Measurements from ENCODE around the gene AMPD1.

The AMPD1 gene

DNA sequence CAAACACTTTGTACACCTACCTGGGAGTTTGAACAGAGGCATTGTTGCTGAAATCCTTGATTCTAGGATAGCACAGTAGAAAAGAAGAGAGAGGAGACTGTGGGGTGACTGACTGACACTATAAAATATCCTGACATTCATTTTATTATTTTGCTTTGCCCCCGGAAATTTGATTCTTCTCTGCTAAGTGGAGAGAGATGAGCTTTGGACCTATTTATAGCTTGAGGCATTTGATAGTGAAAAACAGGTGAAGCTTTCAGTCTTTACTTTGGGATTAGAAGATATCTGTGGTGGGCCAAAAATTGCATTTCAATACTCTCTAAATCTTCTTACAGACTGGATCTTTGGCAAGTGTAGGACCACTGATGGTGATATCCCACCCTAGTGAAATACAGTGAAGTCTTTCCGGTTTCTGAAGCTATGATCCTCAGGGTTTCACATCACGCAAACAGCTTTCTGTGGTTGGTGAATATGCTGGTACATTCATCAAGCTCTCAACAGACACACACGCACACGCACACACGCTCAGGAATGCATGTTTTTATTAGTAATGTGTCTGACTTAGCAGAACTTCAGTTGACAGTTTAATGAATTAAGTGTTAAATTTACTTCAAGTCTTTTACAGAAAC is at the start of gene AMPD1:
Gene AMPD1, minus strand, starts transcription at position 117 of the 629 bp plus-strand sequence. Its CDS starts 75 bp downstream, at position 42.
- H3K27ac ChIP-seq: no peak within 1 kb of the TSS
- no peak for TF ChIP-seq ZFX (IDR thresholded peaks at IDR 0.05; ENCODE audit: borderline replicate concordance)
- TF ChIP-seq CTCF (IDR thresholded peaks at IDR 0.05): no peak

DNA sequence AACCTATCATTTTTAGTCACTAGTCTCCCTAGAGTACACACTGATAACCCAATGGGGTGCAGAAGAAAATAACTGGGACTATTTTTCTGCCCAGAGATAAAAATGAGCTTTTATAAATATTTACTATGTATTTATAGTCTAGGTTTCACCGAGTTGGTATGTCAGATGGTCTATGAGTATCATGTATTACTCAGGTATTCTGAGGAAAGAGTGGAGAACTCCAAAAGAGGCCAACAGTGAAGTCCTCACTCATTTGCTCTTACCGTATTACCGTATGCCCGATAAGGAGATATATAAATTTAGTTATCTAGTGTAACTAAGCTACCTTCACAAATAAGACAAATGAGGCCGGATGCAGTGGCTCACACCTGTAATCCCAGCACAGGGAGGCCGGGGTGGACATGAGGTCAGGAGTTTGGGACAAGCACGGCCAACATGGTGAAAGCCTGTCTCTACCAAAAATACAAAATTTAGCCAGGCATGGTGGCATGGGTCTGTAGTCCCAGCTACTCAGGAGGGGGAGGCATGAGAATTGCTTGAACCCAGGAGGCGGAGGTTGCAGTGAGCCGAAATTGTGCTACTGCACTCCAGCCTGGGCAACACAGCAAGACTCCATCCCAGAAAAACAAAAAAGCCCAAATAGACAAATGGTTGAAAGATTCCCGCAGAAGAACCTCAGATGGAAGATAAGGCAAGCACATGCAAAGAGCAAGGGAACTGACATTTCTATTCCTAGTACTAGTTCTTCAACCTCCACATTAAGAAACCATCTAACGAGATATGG is 46.8 kb upstream of the AMPD1 start:
- no peak for TF ChIP-seq ZFX (IDR thresholded peaks at IDR 0.05; ENCODE audit: borderline replicate concordance)
- no peak for TF ChIP-seq CTCF (IDR thresholded peaks at IDR 0.05)
- no peak overlapping the region for H3K27ac ChIP-seq

DNA sequence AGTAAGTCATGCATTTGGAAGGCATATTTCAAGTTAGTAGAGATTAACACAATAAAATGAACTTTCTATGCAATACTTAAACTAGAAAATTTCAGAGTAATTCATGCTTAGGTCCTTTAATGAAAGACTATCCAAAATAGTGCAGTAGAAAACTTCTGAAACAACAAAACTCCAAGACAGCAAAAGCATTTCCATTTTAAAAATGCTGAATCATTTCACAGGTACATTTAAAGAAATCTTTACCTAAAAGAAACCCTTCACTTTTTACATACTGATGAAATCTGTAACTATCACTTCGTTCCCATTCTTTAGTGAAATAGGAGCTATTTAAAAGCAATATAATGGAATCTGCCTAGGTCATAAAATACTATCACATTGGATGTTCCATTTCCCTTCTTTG is 45.0 kb upstream of the AMPD1 start:
- no peak for TF ChIP-seq ZFX (IDR thresholded peaks at IDR 0.05; ENCODE audit: borderline replicate concordance)
- TF ChIP-seq CTCF (IDR thresholded peaks at IDR 0.05): no peak
- no peak overlapping the region for H3K27ac ChIP-seq

DNA sequence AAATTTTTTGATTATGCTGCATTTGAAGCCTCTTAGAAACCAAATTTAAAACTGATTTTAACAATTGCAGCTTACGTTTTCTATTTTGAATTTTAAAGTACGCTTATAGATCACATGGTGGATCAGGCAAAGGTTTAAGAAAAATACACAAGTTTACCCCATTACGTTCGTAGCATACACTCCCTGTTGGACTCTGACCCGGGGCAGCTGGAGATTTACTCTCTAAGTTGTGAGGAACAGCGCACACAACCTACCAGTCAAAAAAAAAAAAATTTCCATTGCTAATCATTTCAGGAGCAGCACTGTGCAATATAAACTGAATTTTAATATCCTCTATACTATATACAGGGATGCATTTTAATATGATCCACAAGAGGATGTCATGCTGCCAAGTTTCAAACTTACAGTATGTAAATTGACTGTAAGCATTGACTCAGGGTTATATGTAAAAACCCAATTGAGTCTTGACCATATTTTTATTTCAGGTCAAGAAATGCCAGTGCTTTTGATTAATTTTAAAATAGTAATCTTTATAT is 42.0 kb upstream of the AMPD1 start:
- TF ChIP-seq ZFX (IDR thresholded peaks at IDR 0.05; ENCODE audit: borderline replicate concordance) (no peak), CTCF (IDR thresholded peaks at IDR 0.05) (no peak)
- H3K27ac ChIP-seq: no peak overlapping the region

- TF ChIP-seq CTCF (IDR thresholded peaks at IDR 0.05): no peak
- no peak for TF ChIP-seq ZFX (IDR thresholded peaks at IDR 0.05; ENCODE audit: borderline replicate concordance)
- H3K27ac ChIP-seq: peak overlapping the region; percentile 50
Observed at GRCh38 chr1:114735479-114735878, 40.1 kb upstream of the AMPD1 start.

DNA sequence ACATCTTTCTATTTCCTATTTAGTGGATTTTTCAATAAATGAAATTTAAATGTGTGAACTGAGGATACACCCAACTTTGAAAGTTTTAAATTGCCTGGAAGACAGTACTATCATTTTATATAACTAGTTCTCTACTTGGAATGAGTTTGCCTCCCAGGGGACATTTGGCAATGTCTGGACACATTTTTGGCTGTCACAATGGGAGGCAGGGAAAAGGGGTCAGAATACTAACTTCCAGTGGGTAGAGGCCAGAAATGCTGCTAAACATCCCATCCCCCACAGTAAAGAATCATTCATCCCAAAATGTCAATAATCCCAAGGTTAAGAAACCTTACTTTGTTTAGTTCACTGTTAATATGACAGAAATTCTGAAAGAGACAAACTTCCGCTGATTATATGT is 34.4 kb upstream of the AMPD1 start:
- H3K27ac ChIP-seq: no peak overlapping the region
- TF ChIP-seq CTCF (IDR thresholded peaks at IDR 0.05) (no peak), ZFX (IDR thresholded peaks at IDR 0.05; ENCODE audit: borderline replicate concordance) (no peak)

GRCh38 chr1:114728553-114728952 is 33.2 kb upstream of the AMPD1 start:
- no peak for TF ChIP-seq CTCF (IDR thresholded peaks at IDR 0.05)
- no peak for TF ChIP-seq ZFX (IDR thresholded peaks at IDR 0.05; ENCODE audit: borderline replicate concordance)
- H3K27ac ChIP-seq: no peak overlapping the region

Measured in 22Rv1 (cell line).